Activated T-helper 1 cell treated with Interleukin-2 at 50 U/mL for 16 hours (primary cell): Measurements from ENCODE around the gene ZSCAN4.

Experiments used
- DNase-seq: peaks from one replicate; pipeline ENCODE4 v3.0.0-alpha.2; 2020; ENCODE audit warnings: low read depth

The ZSCAN4 gene

GRCh38 chr19:57682226-57682766, 13.6 kb downstream of the ZSCAN4 start:
- DNase-seq: no peak

GRCh38 chr19:57686727-57687126, 18.0 kb downstream of the ZSCAN4 start:
- DNase-seq: no peak

- DNase-seq: no peak
Observed at GRCh38 chr19:57687363-57688010, 18.8 kb downstream of the ZSCAN4 start.

GRCh38 chr19:57688011-57688763, 19.5 kb downstream of the ZSCAN4 start:
- DNase-seq: no peak

GRCh38 chr19:57689750-57690149, 21.0 kb downstream of the ZSCAN4 start:
- DNase-seq: no peak

- no peak for DNase-seq
Observed at GRCh38 chr19:57701625-57702024, 32.9 kb downstream of the ZSCAN4 start.

- DNase-seq: no peak
Observed at GRCh38 chr19:57706346-57706745, 37.6 kb downstream of the ZSCAN4 start.

GRCh38 chr19:57708641-57709361, 40.1 kb downstream of the ZSCAN4 start, which contains the start of gene ZNF154:
ZNF154 (minus strand) TSS chr19:57709204; CDS start chr19:57708971, 233 bp downstream.
- no peak for DNase-seq

- no peak for DNase-seq
Observed at GRCh38 chr19:57709616-57710015, 40.9 kb downstream of the ZSCAN4 start.

GRCh38 chr19:57712222-57712621, 43.5 kb downstream of the ZSCAN4 start:
- no peak for DNase-seq

GRCh38 chr19:57719424-57719823, 50.7 kb downstream of the ZSCAN4 start:
- no peak for DNase-seq

GRCh38 chr19:57719901-57720519, 51.3 kb downstream of the ZSCAN4 start:
- DNase-seq: no peak

- DNase-seq: no peak
Observed at GRCh38 chr19:57720878-57721277, 52.1 kb downstream of the ZSCAN4 start.
